H1 (cell line): ENCODE results near the gene MT1X. TPM values are rescaled to one million over a fixed set of nuclear protein-coding genes. Genes with fewer than 3 reads are reported as not detected.

Source experiments
- CTCF ChIA-PET: fragments of 300-600 bp; sonication (Branson Sonifier 250); formaldehyde crosslinking; loops from one replicate; lab custom pipeline; 2021; ENCODE audit not compliant: partially characterized antibody; lab: Charles Lee
- POLR2A ChIA-PET: fragments of 300-600 bp; sonication (Branson Sonifier 250); formaldehyde crosslinking; loops from one replicate; lab custom pipeline; 2021; ENCODE audit warnings: inconsistent platforms; ENCODE audit not compliant: partially characterized antibody; lab: Charles Lee
- DNase-seq, 2 experiments: peaks; one replicate each; pipeline versions ENCODE4 v3.0.0 to v3.0.0-alpha.2; 2010 to 2022; ENCODE audit warnings: low spot score in 2 of 2, low read depth in 1 of 2, mixed read lengths in 1 of 2
- FAIRE-seq: peaks from 2 replicates; lab custom pipeline; 2011; peaks lifted over from hg19 to GRCh38; lab: Jason Lieb, UNC
- H2AFZ ChIP-seq: 2 replicates; pipeline ENCODE4 v1.8.1; 2012; ENCODE audit warnings: low read length, inconsistent platforms
- H2AK5ac ChIP-seq: 2 replicates; pipeline ENCODE4 v1.6.1; 2013; ENCODE audit warnings: low read depth, low read length
- H2BK120ac ChIP-seq: replicated peaks from 2 replicates; pipeline ENCODE3; 2013; ENCODE audit warnings: low read depth, low read length, inconsistent platforms
- H2BK12ac ChIP-seq: 2 replicates; pipeline ENCODE4 v1.6.1; 2013; ENCODE audit warnings: low read depth, low read length
- H2BK15ac ChIP-seq: 2 replicates; pipeline ENCODE4 v1.6.1; 2013; ENCODE audit warnings: low read length
- H2BK20ac ChIP-seq: 2 replicates; pipeline ENCODE4 v1.6.1; 2013; ENCODE audit warnings: low read length
- H2BK5ac ChIP-seq: 2 replicates; pipeline ENCODE4 v1.6.1; 2013; ENCODE audit warnings: low read depth, low read length
- H3K14ac ChIP-seq: 2 replicates; pipeline ENCODE4 v1.6.1; 2013; ENCODE audit warnings: inconsistent platforms; ENCODE audit not compliant: insufficient read length
- H3K18ac ChIP-seq: 2 replicates; pipeline ENCODE4 v1.6.1; 2013; ENCODE audit warnings: low read length; ENCODE audit errors: extremely low read depth
- H3K23ac ChIP-seq: 2 replicates; pipeline ENCODE4 v1.6.1; 2013; ENCODE audit warnings: inconsistent platforms; ENCODE audit not compliant: insufficient read length
- H3K23me2 ChIP-seq: 2 replicates; pipeline ENCODE4 v1.6.1; 2013; ENCODE audit warnings: low read depth, low read length
- H3K27ac ChIP-seq: 2 replicates; pipeline ENCODE4 v1.6.1; 2011; ENCODE audit warnings: low read depth, low read length, inconsistent platforms
- H3K27me3 ChIP-seq, 4 experiments: replicated peaks in 1 of 4; 1 replicate in 1 of 4; 2 replicates in 3 of 4; pipeline versions ENCODE4 v1.6.1 to v1.8.1; 2011 to 2013; ENCODE audit warnings: low read length in 3 of 4, mild to moderate bottlenecking in 3 of 4, inconsistent platforms in 2 of 4, mixed read lengths in 2 of 4, moderate library complexity in 1 of 4; ENCODE audit not compliant: control insufficient read depth in 3 of 4, insufficient read depth in 3 of 4; ENCODE audit errors: extremely low read depth in 1 of 4
- H3K36me3 ChIP-seq, 4 experiments: 2 replicates each; pipeline versions ENCODE4 v1.6.1 to v1.8.1; 2011 to 2013; ENCODE audit warnings: mild to moderate bottlenecking in 4 of 4, low read length in 3 of 4, moderate library complexity in 2 of 4, control low read depth in 1 of 4, inconsistent platforms in 1 of 4; ENCODE audit not compliant: insufficient read depth in 4 of 4, control insufficient read depth in 2 of 4
- H3K4ac ChIP-seq: replicated peaks from 2 replicates; pipeline ENCODE3; 2013; ENCODE audit warnings: low read length, low read depth, mixed read lengths, inconsistent platforms; ENCODE audit not compliant: insufficient read length
- H3K4me1 ChIP-seq, 4 experiments: replicated peaks in 1 of 4; 1 replicate in 1 of 4; 2 replicates in 3 of 4; pipeline versions ENCODE4 v1.6.1 to v1.8.1; 2011 to 2013; ENCODE audit warnings: low read length in 3 of 4, inconsistent platforms in 2 of 4, mixed read lengths in 1 of 4; ENCODE audit not compliant: insufficient read depth in 4 of 4, control insufficient read depth in 3 of 4
- H3K4me2 ChIP-seq, 2 experiments: 2 replicates each; pipeline versions ENCODE4 v1.6.1 to v1.8.1; 2011 to 2013; ENCODE audit warnings: low read depth in 2 of 2, low read length in 2 of 2, control low read depth in 1 of 2, inconsistent platforms in 1 of 2, mild to moderate bottlenecking in 1 of 2; ENCODE audit not compliant: insufficient read depth in 1 of 2
- H3K4me3 ChIP-seq, 4 experiments: fragments of 200-600, 300-600 bp in 1 of 4; sonication (generic), shearing (Covaris generic), sonication (Bioruptor Twin) in 1 of 4; 2 replicates each; pipeline versions ENCODE4 v1.5.1 to v1.8.1; 2011 to 2016; ENCODE audit warnings: low read length in 4 of 4, low read depth in 3 of 4, control low read depth in 2 of 4, inconsistent platforms in 2 of 4, mild to moderate bottlenecking in 2 of 4, mixed read lengths in 1 of 4, moderate library complexity in 1 of 4; ENCODE audit not compliant: insufficient read depth in 2 of 4; ENCODE audit errors: extremely low read depth in 1 of 4
- H3K56ac ChIP-seq: replicated peaks from 2 replicates; pipeline ENCODE3; 2013; ENCODE audit warnings: low read depth, mild to moderate bottlenecking, mixed read lengths, low read length, inconsistent platforms; ENCODE audit not compliant: insufficient read length
- H3K79me1 ChIP-seq: 2 replicates; pipeline ENCODE4 v1.6.1; 2013; ENCODE audit warnings: low read depth, low read length, control low read depth
- H3K79me2 ChIP-seq, 2 experiments: 2 replicates each; pipeline versions ENCODE4 v1.6.1 to v1.8.1; 2012 to 2013; ENCODE audit warnings: low read length in 2 of 2, mild to moderate bottlenecking in 2 of 2, inconsistent platforms in 1 of 2; ENCODE audit not compliant: insufficient read depth in 2 of 2, control insufficient read depth in 1 of 2
- H3K9ac ChIP-seq, 4 experiments: replicated peaks in 1 of 4; 1 replicate in 1 of 4; 2 replicates in 3 of 4; pipeline versions ENCODE4 v1.6.1 to v1.8.1; 2011 to 2013; ENCODE audit warnings: low read depth in 3 of 4, low read length in 3 of 4, control low read depth in 2 of 4, mild to moderate bottlenecking in 2 of 4, moderate library complexity in 2 of 4, inconsistent platforms in 1 of 4; ENCODE audit errors: extremely low read depth in 1 of 4
- H3K9me3 ChIP-seq, 2 experiments: 2 replicates each; pipeline versions ENCODE4 v1.6.1 to v1.8.1; 2012 to 2013; ENCODE audit warnings: mild to moderate bottlenecking in 2 of 2, moderate library complexity in 2 of 2, control low read depth in 1 of 2, inconsistent platforms in 1 of 2, low read depth in 1 of 2, low read length in 1 of 2, mixed read lengths in 1 of 2; ENCODE audit not compliant: insufficient read depth in 2 of 2
- H4K20me1 ChIP-seq, 2 experiments: replicated peaks in 1 of 2; 2 replicates each; pipeline versions ENCODE3 to v1.8.1; 2011 to 2013; ENCODE audit warnings: inconsistent platforms in 2 of 2, low read length in 2 of 2, mild to moderate bottlenecking in 1 of 2; ENCODE audit not compliant: insufficient read depth in 2 of 2, control insufficient read depth in 1 of 2
- H4K5ac ChIP-seq: 2 replicates; pipeline ENCODE4 v1.6.1; 2013; ENCODE audit warnings: low read length, low read depth, mixed read lengths, inconsistent platforms; ENCODE audit not compliant: insufficient read length
- H4K8ac ChIP-seq: 2 replicates; pipeline ENCODE4 v1.8.0; 2013; ENCODE audit warnings: mild to moderate bottlenecking, moderate library complexity, low read length, inconsistent platforms; ENCODE audit not compliant: insufficient read depth; ENCODE audit errors: extremely low read depth
- H4K91ac ChIP-seq: replicated peaks from 2 replicates; pipeline ENCODE3; 2013; ENCODE audit warnings: low read length, mixed read lengths, inconsistent platforms; ENCODE audit not compliant: insufficient read length
- FOSL1 ChIP-seq: IDR thresholded peaks from 2 replicates; pipeline ENCODE4 v1.6.1; 2011; ENCODE audit warnings: mild to moderate bottlenecking, low read depth, low read length, moderate library complexity; ENCODE audit not compliant: insufficient read depth
- GTF2F1 ChIP-seq: IDR thresholded peaks from 2 replicates; pipeline ENCODE4 v1.6.1; 2012; ENCODE audit warnings: low read depth, low read length, improper control_type of control experiment, borderline replicate concordance
- KDM4A ChIP-seq: IDR thresholded peaks from one replicate; pipeline ENCODE4 v1.7.1; 2012; ENCODE audit warnings: low read depth, mild to moderate bottlenecking, moderate library complexity, low read length, inconsistent platforms; ENCODE audit not compliant: severe bottlenecking
- RNF2 ChIP-seq: fragments of 200-900, 300-1000 bp; sonication (generic); IDR thresholded peaks from 2 replicates; pipeline ENCODE4 v1.7.1; 2016; ENCODE audit warnings: borderline replicate concordance, low read depth, mild to moderate bottlenecking, antibody characterized with exemption, low read length; ENCODE audit not compliant: poor library complexity, severe bottlenecking; ENCODE audit errors: missing control alignments
- SP4 ChIP-seq: IDR thresholded peaks from 2 replicates; pipeline ENCODE4 v1.6.1; 2012; ENCODE audit warnings: low read length, inconsistent platforms
- WGBS, 2 experiments: shearing (Covaris generic) in 1 of 2; methylation state at CpG; one replicate each; pipeline versions ENCODE4 v1.1.6 to v1.1.7; 2013 to 2015; ENCODE audit warnings: low lambda C conversion rate in 2 of 2, mixed read lengths in 2 of 2, inconsistent platforms in 1 of 2, low coverage in 1 of 2, missing lambda C conversion rate in 1 of 2; ENCODE audit not compliant: insufficient replicate concordance in 2 of 2, insufficient coverage in 1 of 2, insufficient read length in 1 of 2; ENCODE audit errors: extremely low coverage in 1 of 2, missing lambda C conversion rate in 1 of 2; 5-methylcytosine and 5-hydroxymethylcytosine counted together
- polyA plus RNA-seq, 7 experiments: library from polyadenylated mRNA; depleted of rRNA in 3 of 7; stranded (reverse) in 5 of 7; unstranded in 2 of 7; fragments of >200 nt in 5 of 7; fragments of 200-250 nt in 2 of 7; gene quantifications; 1 replicate in 5 of 7; 2 replicates in 1 of 7; 4 replicates in 1 of 7; pipeline versions ENCODE4 v1.2.1 to v1.2.3, GENCODE V29; 2011 to 2013; ENCODE audit warnings: missing spikeins in 2 of 7, mixed read lengths in 2 of 7
- total RNA-seq: library from RNA; stranded (reverse); fragmentation: NEBNext Ultra II Directional; extraction: Animal tissue kit (Norgen Biotek cat#: 25700); gene quantifications from 2 replicates; pipeline ENCODE4 v1.2.1, GENCODE V29; 2021

MT1X gene
- total and polyA plus RNA-seq, 2 of the 8 experiments (the other 6 are each of a cell fraction or from before 2014, with no cell fraction given): 52.4 to 1,060 TPM

DNA sequence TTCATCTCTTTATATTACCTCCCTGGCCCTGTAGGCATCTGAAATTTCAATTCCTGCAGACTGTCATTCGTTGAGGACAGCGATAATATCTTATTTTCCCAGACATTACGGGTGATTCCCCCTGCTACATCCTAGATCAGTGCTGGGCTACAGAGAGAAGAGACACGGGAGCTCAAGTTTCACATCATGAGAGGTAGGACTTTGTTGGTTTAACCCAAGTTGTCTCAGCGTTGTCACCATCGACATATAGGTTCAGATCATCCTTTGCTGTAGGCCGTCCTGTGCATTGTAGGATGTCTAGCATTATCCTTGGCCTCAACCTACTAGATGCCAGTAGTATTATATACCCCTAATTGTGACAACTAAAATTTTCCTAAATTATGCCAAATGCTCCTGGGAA is 19.3 kb downstream of the MT1X start:
- POLR2A ChIA-PET: interaction anchor here (0.8 to 3.3 kb wide), 9 partner anchors 18 to 93 kb away, joined by 3 to 25 read pairs (median 6); partner anchors contain the start of genes MT1E, MT1H, MT1X and MT2A
- no peaks in the 10 kb centered on the region for H3K79me1 ChIP-seq
- H2BK12ac ChIP-seq: peak overlapping the region; percentile 11; the same call in 1 of the 2 replicates
- no peaks in the 10 kb centered on the region for H3K36me3 ChIP-seq
- H4K91ac ChIP-seq: no peak overlapping the region
- no peak overlapping the region for H3K9ac ChIP-seq
- no peak overlapping the region for H2BK120ac ChIP-seq
- peaks cover 0 to 4% of the 10 kb centered on the region in 2 experiments; a peak in 1 of 4 replicates for H3K9me3 ChIP-seq
- TF ChIP-seq FOSL1: no peak
- no peak for TF ChIP-seq KDM4A
- no peak for TF ChIP-seq GTF2F1
- no peak for TF ChIP-seq SP4
- no peak for TF ChIP-seq RNF2
- TF ChIP-seq, all 59 proteins: peak for 0
- Histone ChIP-seq H3K4me3 (no peak overlapping the region), H2AK5ac (no peak overlapping the region; the same call in 1 of the 2 replicates), H3K18ac (no peak overlapping the region), H2BK5ac (peak overlapping the region; percentile 15; the same call in 1 of the 2 replicates), H3K27ac (no peak overlapping the region), H2BK20ac (no peak overlapping the region), H3K23me2 (no peaks in the 10 kb centered on the region), H3K4me2 (no peak overlapping the region), H3K27me3 (no peaks in the 10 kb centered on the region; a peak in 2 of 7 replicates), H3K4ac (no peak overlapping the region), H3K4me1 (peaks cover 0 to 2% (median 0%) of the 10 kb centered on the region in 4 experiments; a peak in 1 of 7 replicates), H4K8ac (no peak overlapping the region), H2AFZ (no peak overlapping the region), H3K23ac (no peak overlapping the region), H3K14ac (no peak overlapping the region), H2BK15ac (no peak overlapping the region), H3K56ac (no peak overlapping the region), H3K79me2 (no peaks in the 10 kb centered on the region), H4K20me1 (no peaks in the 10 kb centered on the region), H4K5ac (no peak overlapping the region)
- DNase-seq (no peak), FAIRE-seq (peak; percentile 7)
- WGBS, 2 experiments: 79% methylated on average over 7 of the region's 7 CpGs; no CpG with 5 or more reads in 1 of the 2 experiments
- CTCF ChIA-PET: interaction anchor here (0.6 to 4.8 kb wide), 48 partner anchors 9 to 220 kb away, joined by 3 to 85 read pairs (median 5); partner anchors contain the start of genes MT1B, MT1G, MT1H and MT1M
